ENCODE results near the gene SPRR5. TPM values are rescaled to one million over a fixed set of nuclear protein-coding genes. Genes with fewer than 3 reads are reported as not detected.

SPRR5 gene
- total RNA-seq, 6 experiments from 2014 or later, result not detected

DNA sequence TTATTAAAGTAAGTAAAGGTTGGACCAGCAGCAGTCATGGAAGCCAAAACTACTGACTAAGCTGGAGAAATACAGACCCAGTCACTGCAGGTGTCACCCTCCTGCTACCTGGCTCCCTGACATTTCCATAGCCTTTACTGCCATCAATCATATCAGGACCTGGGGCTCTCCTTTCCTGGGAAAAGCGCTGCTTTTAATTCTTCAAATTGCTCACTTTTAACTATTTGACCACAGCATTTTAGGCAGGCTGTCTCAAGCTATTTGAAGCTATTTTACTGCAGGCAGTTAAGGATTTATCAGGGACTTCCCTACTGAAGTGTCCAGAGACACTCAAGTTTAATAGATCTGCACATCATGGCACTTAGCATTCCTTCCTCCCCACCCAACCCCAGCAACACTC is 34.5 kb upstream of the SPRR5 start:
- Histone ChIP-seq H3K4me1 (no peaks in the 10 kb centered on the region), H3K9me3 (no peaks in the 10 kb centered on the region), H3K27ac (no peak overlapping the region), H3K27me3 (no peaks in the 10 kb centered on the region), H3K4me3 (no peak overlapping the region), H3K36me3 (no peaks in the 10 kb centered on the region)
- WGBS (ENCODE audit: insufficient coverage, low coverage, low lambda C conversion rate, missing lambda C conversion rate), result 67% methylated on average over 1 of the region's 1 CpG
- TF ChIP-seq POLR2A (IDR thresholded peaks at IDR 0.05), result no peak
- TF ChIP-seq, protein P1, sequence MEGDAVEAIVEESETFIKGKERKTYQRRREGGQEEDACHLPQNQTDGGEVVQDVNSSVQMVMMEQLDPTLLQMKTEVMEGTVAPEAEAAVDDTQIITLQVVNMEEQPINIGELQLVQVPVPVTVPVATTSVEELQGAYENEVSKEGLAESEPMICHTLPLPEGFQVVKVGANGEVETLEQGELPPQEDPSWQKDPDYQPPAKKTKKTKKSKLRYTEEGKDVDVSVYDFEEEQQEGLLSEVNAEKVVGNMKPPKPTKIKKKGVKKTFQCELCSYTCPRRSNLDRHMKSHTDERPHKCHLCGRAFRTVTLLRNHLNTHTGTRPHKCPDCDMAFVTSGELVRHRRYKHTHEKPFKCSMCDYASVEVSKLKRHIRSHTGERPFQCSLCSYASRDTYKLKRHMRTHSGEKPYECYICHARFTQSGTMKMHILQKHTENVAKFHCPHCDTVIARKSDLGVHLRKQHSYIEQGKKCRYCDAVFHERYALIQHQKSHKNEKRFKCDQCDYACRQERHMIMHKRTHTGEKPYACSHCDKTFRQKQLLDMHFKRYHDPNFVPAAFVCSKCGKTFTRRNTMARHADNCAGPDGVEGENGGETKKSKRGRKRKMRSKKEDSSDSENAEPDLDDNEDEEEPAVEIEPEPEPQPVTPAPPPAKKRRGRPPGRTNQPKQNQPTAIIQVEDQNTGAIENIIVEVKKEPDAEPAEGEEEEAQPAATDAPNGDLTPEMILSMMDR (IDR thresholded peaks at IDR 0.05), result no peak
- DNase-seq (no peak), ATAC-seq (no peak)
- intact Hi-C loops (cut with DNase I), result no loop called here

GRCh38 chr1:152912900-152913299 is 34.1 kb upstream of the SPRR5 start:
- no peaks in the 10 kb centered on the region for H3K36me3 ChIP-seq
- intact Hi-C loops (cut with DNase I), result no loop called here
- H3K27ac ChIP-seq, result no peak overlapping the region
- H3K4me1 ChIP-seq, result no peaks in the 10 kb centered on the region
- ATAC-seq, result no peak
- H3K4me3 ChIP-seq, result no peak overlapping the region
- H3K27me3 ChIP-seq, result no peaks in the 10 kb centered on the region
- DNase-seq, result no peak
- 36% methylated on average over 5 of the region's 5 CpGs for WGBS (ENCODE audit: insufficient coverage, low coverage, low lambda C conversion rate, missing lambda C conversion rate)
- TF ChIP-seq, protein P1 (IDR thresholded peaks at IDR 0.05), result no peak
- TF ChIP-seq POLR2A (IDR thresholded peaks at IDR 0.05), result no peak
- no peaks in the 10 kb centered on the region for H3K9me3 ChIP-seq

- no peaks in the 10 kb centered on the region for H3K9me3 ChIP-seq
- H3K27me3 ChIP-seq, result no peaks in the 10 kb centered on the region
- intact Hi-C loops (cut with DNase I), result no loop called here
- ATAC-seq (peak in 3 of 4 donors; percentile 19 to 62 (median 21)), DNase-seq (no peak)
- no peak overlapping the region for H3K27ac ChIP-seq
- no peaks in the 10 kb centered on the region for H3K36me3 ChIP-seq
- no peak for TF ChIP-seq POLR2A (IDR thresholded peaks at IDR 0.05)
- TF ChIP-seq, protein P1 (IDR thresholded peaks at IDR 0.05), result peak in 3 of 4 donors; percentile 9 to 56 (median 30)
- H3K4me3 ChIP-seq, result no peak overlapping the region
- H3K4me1 ChIP-seq, result no peaks in the 10 kb centered on the region
- WGBS (ENCODE audit: insufficient coverage, low coverage, low lambda C conversion rate, missing lambda C conversion rate), result 9% methylated on average over 3 of the region's 3 CpGs
These were observed 29.2 kb upstream of the SPRR5 start for GRCh38 chr1:152917794-152918193.

DNA sequence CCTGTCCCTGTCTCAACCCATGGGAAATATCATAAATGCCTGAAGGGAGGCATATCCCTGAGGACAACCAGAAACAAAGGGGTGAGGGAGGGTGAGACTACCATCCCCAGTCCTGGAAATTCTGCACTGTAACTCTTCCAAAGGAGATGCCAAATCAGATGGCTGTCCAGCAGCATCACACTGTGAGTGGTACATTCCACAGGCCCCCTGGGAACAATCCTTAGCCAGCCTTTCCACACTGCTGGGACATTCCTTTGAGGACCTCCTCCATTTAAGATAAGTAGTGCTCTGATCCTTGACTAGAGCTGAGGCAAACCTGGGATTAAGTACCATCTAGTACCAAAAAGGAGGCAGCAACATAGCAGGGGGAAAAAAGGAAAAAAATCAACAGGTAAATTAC is 27.9 kb upstream of the SPRR5 start:
- Histone ChIP-seq H3K4me3 (no peak overlapping the region), H3K27ac (no peak overlapping the region), H3K27me3 (no peaks in the 10 kb centered on the region), H3K9me3 (no peaks in the 10 kb centered on the region), H3K4me1 (no peaks in the 10 kb centered on the region), H3K36me3 (no peaks in the 10 kb centered on the region)
- TF ChIP-seq, protein P1 (IDR thresholded peaks at IDR 0.05), result no peak
- no peak for TF ChIP-seq POLR2A (IDR thresholded peaks at IDR 0.05)
- no peak for ATAC-seq
- intact Hi-C loops (cut with DNase I), result no loop called here
- DNase-seq, result no peak

- WGBS (ENCODE audit: insufficient coverage, low coverage, low lambda C conversion rate, missing lambda C conversion rate), result 44% methylated on average over 2 of the region's 2 CpGs
- intact Hi-C loops (cut with DNase I), result no loop called here
- ATAC-seq, result no peak
- Histone ChIP-seq H3K4me3 (no peak overlapping the region), H3K27me3 (no peaks in the 10 kb centered on the region), H3K27ac (no peak overlapping the region), H3K36me3 (no peaks in the 10 kb centered on the region), H3K4me1 (no peaks in the 10 kb centered on the region), H3K9me3 (no peaks in the 10 kb centered on the region)
- no peak for TF ChIP-seq POLR2A (IDR thresholded peaks at IDR 0.05)
- TF ChIP-seq, protein P1 (IDR thresholded peaks at IDR 0.05), result no peak
- DNase-seq, result no peak
These were observed 22.8 kb upstream of the SPRR5 start for GRCh38 chr1:152924191-152924590.
